Measurements from ENCODE around the gene VSTM5. TPM values are rescaled to one million over a fixed set of nuclear protein-coding genes. Genes with fewer than 3 reads are reported as not detected.
"Not testable (repeated sequence)": the region's sequence is repeated elsewhere in the genome, so short reads cannot be mapped to it uniquely, and the experiment has no call there.

Gene VSTM5
- total RNA-seq, 1 experiment from 2014 or later: 0.35 TPM

DNA sequence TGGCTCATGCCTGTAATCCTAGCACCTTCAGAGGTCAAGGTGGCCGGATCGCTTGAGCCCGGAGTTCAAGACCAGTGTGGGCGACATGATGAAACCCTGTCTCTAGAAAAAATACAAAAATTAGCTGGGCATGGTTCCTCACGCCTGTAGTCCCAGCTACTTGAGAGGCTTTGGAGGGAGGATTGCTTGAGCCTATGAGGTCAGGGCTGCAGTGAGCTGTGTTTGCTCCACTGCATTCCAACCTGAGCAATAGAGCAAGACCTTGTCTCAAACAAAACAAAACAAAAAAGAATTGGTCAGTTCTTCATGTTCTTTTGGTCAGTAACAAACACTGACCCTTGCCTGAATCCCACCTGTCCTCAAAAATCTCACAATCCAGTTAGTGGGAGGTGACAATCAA is 36.7 kb upstream of the VSTM5 start (continued):
- TF ChIP-seq NR1H2 (CRISPR knock-in tag; IDR thresholded peaks at IDR 0.05) (no peak), OVOL2 (CRISPR knock-in tag; IDR thresholded peaks at IDR 0.05; ENCODE audit: borderline replicate concordance) (no peak)

GRCh38 chr11:93879114-93879513 is 28.7 kb upstream of the VSTM5 start:
- peak overlapping the region; percentile 57 for H3K27ac Mint-ChIP-seq
- H3K9me3 Mint-ChIP-seq: peaks cover 26% of the 10 kb centered on the region
- peak; percentile 77 for ATAC-seq
- peaks cover 42% of the 10 kb centered on the region for H3K4me1 Mint-ChIP-seq
- H3K36me3 Mint-ChIP-seq: peaks cover 22% of the 10 kb centered on the region
- DNase-seq (ENCODE audit: low spot score); H3K4me3 Mint-ChIP-seq; POLR2A ChIA-PET; H3K27me3 Mint-ChIP-seq (ENCODE audit: low read depth): not testable (repeated sequence)
- CTCF ChIA-PET: interaction anchor here (4.9 kb wide), 1 partner anchor 16 kb away, joined by 34 read pairs; no protein-coding TSS in a partner anchor

- CTCF ChIA-PET: interaction anchor here (4.9 kb wide), 1 partner anchor 20 kb away, joined by 34 read pairs; no protein-coding TSS in a partner anchor
- no peak overlapping the region for H3K27ac Mint-ChIP-seq
- TF ChIP-seq NFYB (CRISPR knock-in tag; conservative IDR thresholded peaks at IDR 0.05; ENCODE audit: low read depth): no peak
- no peak for TF ChIP-seq RORB (CRISPR knock-in tag; IDR thresholded peaks at IDR 0.05)
- TF ChIP-seq CBFB (CRISPR knock-in tag; IDR thresholded peaks at IDR 0.05; ENCODE audit: low read depth): no peak
- TF ChIP-seq PRRX2 (CRISPR knock-in tag; IDR thresholded peaks at IDR 0.05): no peak
- no peak for TF ChIP-seq MLX (CRISPR knock-in tag; IDR thresholded peaks at IDR 0.05)
- no peak for TF ChIP-seq KAT7 (CRISPR knock-in tag; IDR thresholded peaks at IDR 0.05; ENCODE audit: borderline replicate concordance)
- H3K36me3 Mint-ChIP-seq: peaks cover 20% of the 10 kb centered on the region
- peaks cover 24% of the 10 kb centered on the region for H3K9me3 Mint-ChIP-seq
- ATAC-seq (no peak), DNase-seq (ENCODE audit: low spot score) (no peak)
- no peak overlapping the region for H3K4me3 Mint-ChIP-seq
- H3K4me1 Mint-ChIP-seq: peaks cover 44% of the 10 kb centered on the region
- H3K27me3 Mint-ChIP-seq (ENCODE audit: low read depth): no peaks in the 10 kb centered on the region; the same call in 1 of the 2 replicates
- POLR2A ChIA-PET: no interaction called here
These were observed 25.2 kb upstream of the VSTM5 start for GRCh38 chr11:93875637-93876036.

GRCh38 chr11:93871526-93871925 is 21.1 kb upstream of the VSTM5 start:
- TF ChIP-seq, protein P1, sequence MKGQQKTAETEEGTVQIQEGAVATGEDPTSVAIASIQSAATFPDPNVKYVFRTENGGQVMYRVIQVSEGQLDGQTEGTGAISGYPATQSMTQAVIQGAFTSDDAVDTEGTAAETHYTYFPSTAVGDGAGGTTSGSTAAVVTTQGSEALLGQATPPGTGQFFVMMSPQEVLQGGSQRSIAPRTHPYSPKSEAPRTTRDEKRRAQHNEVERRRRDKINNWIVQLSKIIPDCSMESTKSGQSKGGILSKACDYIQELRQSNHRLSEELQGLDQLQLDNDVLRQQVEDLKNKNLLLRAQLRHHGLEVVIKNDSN (CRISPR knock-in tag; IDR thresholded peaks at IDR 0.05): no peak
- TF ChIP-seq MAX (CRISPR knock-in tag; IDR thresholded peaks at IDR 0.05): no peak
- no peak for TF ChIP-seq FOXK1 (CRISPR knock-in tag; IDR thresholded peaks at IDR 0.05)
- Mint-ChIP-seq H3K36me3 (peaks cover 20% of the 10 kb centered on the region), H3K27me3 (ENCODE audit: low read depth) (no peaks in the 10 kb centered on the region; the same call in 1 of the 2 replicates), H3K27ac (no peak overlapping the region), H3K9me3 (peaks cover 35% of the 10 kb centered on the region), H3K4me3 (no peak overlapping the region), H3K4me1 (peaks cover 8% of the 10 kb centered on the region)
- DNase-seq (ENCODE audit: low spot score): no peak
- POLR2A ChIA-PET: no interaction called here
- CTCF ChIA-PET: interaction anchor here (2.4 kb wide), 1 partner anchor 24 kb away, joined by 8 read pairs; no protein-coding TSS in a partner anchor
- ATAC-seq: no peak

GRCh38 chr11:93870616-93871015 is 20.2 kb upstream of the VSTM5 start:
- peaks cover 20% of the 10 kb centered on the region for H3K36me3 Mint-ChIP-seq
- no peak overlapping the region for H3K4me3 Mint-ChIP-seq
- no peaks in the 10 kb centered on the region; the same call in 1 of the 2 replicates for H3K27me3 Mint-ChIP-seq (ENCODE audit: low read depth)
- peaks cover 2% of the 10 kb centered on the region; the same call in 1 of the 2 replicates for H3K4me1 Mint-ChIP-seq
- ChIA-PET CTCF (interaction anchor here (2.4 kb wide), 1 partner anchor 25 kb away, joined by 8 read pairs; no protein-coding TSS in a partner anchor), POLR2A (no interaction called here)
- H3K27ac Mint-ChIP-seq: no peak overlapping the region
- DNase-seq (ENCODE audit: low spot score) (no peak), ATAC-seq (no peak)
- H3K9me3 Mint-ChIP-seq: peaks cover 35% of the 10 kb centered on the region
- TF ChIP-seq ELF4 (CRISPR knock-in tag; IDR thresholded peaks at IDR 0.05; ENCODE audit: low read depth): no peak
- TF ChIP-seq, protein P2, sequence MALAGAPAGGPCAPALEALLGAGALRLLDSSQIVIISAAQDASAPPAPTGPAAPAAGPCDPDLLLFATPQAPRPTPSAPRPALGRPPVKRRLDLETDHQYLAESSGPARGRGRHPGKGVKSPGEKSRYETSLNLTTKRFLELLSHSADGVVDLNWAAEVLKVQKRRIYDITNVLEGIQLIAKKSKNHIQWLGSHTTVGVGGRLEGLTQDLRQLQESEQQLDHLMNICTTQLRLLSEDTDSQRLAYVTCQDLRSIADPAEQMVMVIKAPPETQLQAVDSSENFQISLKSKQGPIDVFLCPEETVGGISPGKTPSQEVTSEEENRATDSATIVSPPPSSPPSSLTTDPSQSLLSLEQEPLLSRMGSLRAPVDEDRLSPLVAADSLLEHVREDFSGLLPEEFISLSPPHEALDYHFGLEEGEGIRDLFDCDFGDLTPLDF (CRISPR knock-in tag; IDR thresholded peaks at IDR 0.05): no peak
- no peak for TF ChIP-seq IRF2 (CRISPR knock-in tag; IDR thresholded peaks at IDR 0.05; ENCODE audit: borderline replicate concordance, low read depth)
- TF ChIP-seq, protein P3, sequence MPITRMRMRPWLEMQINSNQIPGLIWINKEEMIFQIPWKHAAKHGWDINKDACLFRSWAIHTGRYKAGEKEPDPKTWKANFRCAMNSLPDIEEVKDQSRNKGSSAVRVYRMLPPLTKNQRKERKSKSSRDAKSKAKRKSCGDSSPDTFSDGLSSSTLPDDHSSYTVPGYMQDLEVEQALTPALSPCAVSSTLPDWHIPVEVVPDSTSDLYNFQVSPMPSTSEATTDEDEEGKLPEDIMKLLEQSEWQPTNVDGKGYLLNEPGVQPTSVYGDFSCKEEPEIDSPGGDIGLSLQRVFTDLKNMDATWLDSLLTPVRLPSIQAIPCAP (CRISPR knock-in tag; IDR thresholded peaks at IDR 0.05): no peak
- no peak for TF ChIP-seq ZNF121 (CRISPR knock-in tag; IDR thresholded peaks at IDR 0.05)
- TF ChIP-seq ZNF671 (CRISPR knock-in tag; IDR thresholded peaks at IDR 0.05): no peak
- TF ChIP-seq, protein P4, sequence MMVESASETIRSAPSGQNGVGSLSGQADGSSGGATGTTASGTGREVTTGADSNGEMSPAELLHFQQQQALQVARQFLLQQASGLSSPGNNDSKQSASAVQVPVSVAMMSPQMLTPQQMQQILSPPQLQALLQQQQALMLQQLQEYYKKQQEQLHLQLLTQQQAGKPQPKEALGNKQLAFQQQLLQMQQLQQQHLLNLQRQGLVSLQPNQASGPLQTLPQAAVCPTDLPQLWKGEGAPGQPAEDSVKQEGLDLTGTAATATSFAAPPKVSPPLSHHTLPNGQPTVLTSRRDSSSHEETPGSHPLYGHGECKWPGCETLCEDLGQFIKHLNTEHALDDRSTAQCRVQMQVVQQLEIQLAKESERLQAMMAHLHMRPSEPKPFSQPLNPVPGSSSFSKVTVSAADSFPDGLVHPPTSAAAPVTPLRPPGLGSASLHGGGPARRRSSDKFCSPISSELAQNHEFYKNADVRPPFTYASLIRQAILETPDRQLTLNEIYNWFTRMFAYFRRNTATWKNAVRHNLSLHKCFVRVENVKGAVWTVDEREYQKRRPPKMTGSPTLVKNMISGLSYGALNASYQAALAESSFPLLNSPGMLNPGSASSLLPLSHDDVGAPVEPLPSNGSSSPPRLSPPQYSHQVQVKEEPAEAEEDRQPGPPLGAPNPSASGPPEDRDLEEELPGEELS (CRISPR knock-in tag; IDR thresholded peaks at IDR 0.05): no peak
- TF ChIP-seq KAT7 (CRISPR knock-in tag; IDR thresholded peaks at IDR 0.05; ENCODE audit: borderline replicate concordance): no peak

Data from WTC11 (cell line).